Measurements from ENCODE around the gene TAF13. TPM values are rescaled to one million over a fixed set of nuclear protein-coding genes. Genes with fewer than 3 reads are reported as not detected.

The TAF13 gene
- polyA plus RNA-seq, 1 experiment: 14.7 TPM

DNA sequence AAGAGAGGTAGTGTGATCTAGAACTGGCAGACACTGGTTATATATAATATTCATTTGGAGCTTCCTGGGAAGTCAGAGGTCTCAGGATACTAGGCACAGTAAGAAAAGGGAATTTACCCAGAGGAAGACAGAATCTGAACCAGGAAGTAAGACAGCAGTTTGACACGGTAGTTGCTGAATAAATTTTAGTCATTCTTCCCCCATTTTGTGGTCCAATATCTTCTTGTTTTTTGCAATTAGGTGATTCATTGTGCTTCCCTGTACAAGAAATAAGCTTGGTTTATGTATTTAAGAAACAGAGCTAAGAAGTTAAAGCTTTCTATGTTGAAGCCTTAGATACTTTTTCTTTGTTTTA is 16.0 kb upstream of the TAF13 start:
- DNase-seq (ENCODE audit: low read depth): no peak
- H3K27me3 ChIP-seq (ENCODE audit: control insufficient read depth, insufficient read depth, low read length): no peaks in the 10 kb centered on the region
- TF ChIP-seq CTCF (IDR thresholded peaks at IDR 0.05; ENCODE audit: insufficient read depth, low read depth, low read length): no peak
- POLR2A ChIA-PET: interaction anchor here (0.6 to 1.2 kb wide), 3 partner anchors 8 to 580 kb away, joined by 3 to 5 read pairs (median 3); partner anchors contain the start of gene WDR47
- CTCF ChIA-PET: interaction anchor here (0.9 to 2.3 kb wide), 4 partner anchors 8 to 63 kb away, joined by 3 to 13 read pairs (median 6); a partner anchor contains a TSS
- H3K4me3 ChIP-seq (ENCODE audit: low read depth, low read length): peak overlapping the region; percentile 86
- H3K36me3 ChIP-seq (ENCODE audit: control insufficient read depth, insufficient read depth, low read length): no peaks in the 10 kb centered on the region

GRCh38 chr1:109091078-109091838 is 15.5 kb upstream of the TAF13 start:
- ChIA-PET CTCF (interaction anchor here (0.9 to 2.3 kb wide), 6 partner anchors 9 to 64 kb away, joined by 3 to 13 read pairs (median 4); a partner anchor contains a TSS), POLR2A (interaction anchor here (0.6 to 1.2 kb wide), 4 partner anchors 9 to 581 kb away, joined by 3 to 5 read pairs (median 4); partner anchors contain the start of gene WDR47)
- H3K27me3 ChIP-seq (ENCODE audit: control insufficient read depth, insufficient read depth, low read length): no peaks in the 10 kb centered on the region
- no peak for TF ChIP-seq CTCF (IDR thresholded peaks at IDR 0.05; ENCODE audit: insufficient read depth, low read depth, low read length)
- H3K36me3 ChIP-seq (ENCODE audit: control insufficient read depth, insufficient read depth, low read length): no peaks in the 10 kb centered on the region
- peak overlapping the region; percentile 86 for H3K4me3 ChIP-seq (ENCODE audit: low read depth, low read length)
- DNase-seq (ENCODE audit: low read depth): no peak

DNA sequence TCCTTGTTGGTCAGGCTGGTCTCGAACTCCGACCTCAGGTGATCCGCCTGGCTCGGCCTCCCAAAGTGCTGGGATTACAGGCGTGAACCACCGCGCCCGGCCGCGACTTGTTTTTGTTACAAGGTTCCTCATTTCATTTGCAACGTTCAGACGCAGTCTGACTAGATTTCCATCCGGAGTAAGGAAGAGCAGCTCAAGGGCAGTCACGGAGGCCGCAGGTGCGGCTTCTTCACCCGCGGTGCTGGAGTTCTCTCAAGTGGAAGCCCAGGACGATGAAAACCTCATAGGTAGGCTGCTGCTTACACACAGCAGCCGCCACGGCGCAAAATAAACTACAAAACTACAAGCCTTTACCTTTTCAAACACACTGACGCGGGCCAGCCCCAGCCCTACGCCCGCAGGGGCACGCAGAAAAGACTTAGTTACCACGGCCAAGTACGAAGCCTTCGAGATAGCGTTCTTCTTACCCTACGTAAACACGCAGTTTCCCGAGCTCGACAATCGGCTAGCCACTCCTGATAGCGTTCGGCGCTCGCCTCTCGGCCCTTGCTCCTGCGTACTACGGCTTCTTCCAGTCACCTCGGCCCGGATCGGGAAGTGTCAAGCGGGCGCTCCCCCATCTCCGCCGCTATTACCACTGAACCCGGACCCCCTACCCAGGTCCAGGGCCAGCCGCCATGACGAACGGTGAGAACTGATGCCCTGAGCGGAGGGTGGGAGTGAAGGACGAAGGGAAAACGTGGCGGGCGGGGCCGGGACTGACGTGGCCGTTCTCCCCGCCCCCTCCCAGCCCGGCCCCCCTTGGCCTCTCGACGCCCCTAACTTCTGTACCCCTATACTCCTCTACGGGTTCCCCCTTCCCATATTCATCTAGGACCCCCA is 14.6 kb upstream of the TAF13 start, which contains the start of gene TMEM167B:
TMEM167B (plus strand) TSS at position 569 of the 882 bp plus-strand sequence; CDS start at position 678, 109 bp downstream.
- H3K4me3 ChIP-seq (ENCODE audit: low read depth, low read length): peak within 1 kb of the TSS; percentile 86
- peak; percentile 85 for DNase-seq (ENCODE audit: low read depth)
- H3K36me3 ChIP-seq (ENCODE audit: control insufficient read depth, insufficient read depth, low read length): no peaks in the 10 kb centered on the region
- no peaks in the 10 kb centered on the region for H3K27me3 ChIP-seq (ENCODE audit: control insufficient read depth, insufficient read depth, low read length)
- ChIA-PET CTCF (interaction anchor here (1.5 to 2.3 kb wide), 4 partner anchors 8 to 22 kb away, joined by 4 to 13 read pairs (median 6); a partner anchor contains a TSS), POLR2A (interaction anchor here (0.6 to 1.1 kb wide), 2 partner anchors 10 to 14 kb away, joined by 4 to 6 read pairs; partner anchors contain the start of gene TAF13)
- no peak for TF ChIP-seq CTCF (IDR thresholded peaks at IDR 0.05; ENCODE audit: insufficient read depth, low read depth, low read length)

- no peaks in the 10 kb centered on the region for H3K27me3 ChIP-seq (ENCODE audit: control insufficient read depth, insufficient read depth, low read length)
- no peak for DNase-seq (ENCODE audit: low read depth)
- ChIA-PET CTCF (interaction anchor here (0.6 to 2.3 kb wide), 5 partner anchors 11 to 36 kb away, joined by 3 to 13 read pairs (median 4); no protein-coding TSS in a partner anchor), POLR2A (interaction anchor here (0.6 to 0.9 kb wide), 2 partner anchors 10 to 49 kb away, joined by 3 to 4 read pairs; no protein-coding TSS in a partner anchor)
- peak; percentile 68 for TF ChIP-seq CTCF (IDR thresholded peaks at IDR 0.05; ENCODE audit: insufficient read depth, low read depth, low read length)
- 0 out of 2 replicates have a peak overlapping the region, but pooled peaks have one; percentile 86 for H3K4me3 ChIP-seq (ENCODE audit: low read depth, low read length)
- no peaks in the 10 kb centered on the region for H3K36me3 ChIP-seq (ENCODE audit: control insufficient read depth, insufficient read depth, low read length)
Measured at GRCh38 chr1:109089242-109090015, 13.6 kb upstream of the TAF13 start.
